DOHH2 (cell line): ENCODE data around the gene FOXP2.

ENCODE experiments used
- H3F3A ChIP-seq: fragments of 200-600 bp; sonication (generic), shearing (Covaris generic); 2 replicates; pipeline ENCODE4 v1.6.0; 2016; ENCODE audit warnings: antibody characterized with exemption, mild to moderate bottlenecking; ENCODE audit not compliant: control insufficient read depth, insufficient read depth
- H3K27ac ChIP-seq: fragments of 200-600 bp; sonication (generic); 2 replicates; pipeline ENCODE4 v1.5.1; 2014; ENCODE audit warnings: low read depth, mild to moderate bottlenecking, low read length, moderate library complexity
- H3K27me3 ChIP-seq: fragments of 200-600 bp; sonication (generic); 2 replicates; pipeline ENCODE4 v1.6.1; 2014; ENCODE audit warnings: mild to moderate bottlenecking, low read length, mixed read lengths; ENCODE audit not compliant: control insufficient read depth
- H3K36me3 ChIP-seq: fragments of 200-600 bp; sonication (generic); 2 replicates; pipeline ENCODE4 v1.6.1; 2014; ENCODE audit warnings: mild to moderate bottlenecking, low read length, moderate library complexity, mixed read lengths; ENCODE audit not compliant: control insufficient read depth
- H3K4me1 ChIP-seq: fragments of 200-600 bp; sonication (generic); 2 replicates; pipeline ENCODE4 v1.6.1; 2014; ENCODE audit warnings: mild to moderate bottlenecking, low read length, mixed read lengths; ENCODE audit not compliant: control insufficient read depth
- H3K4me2 ChIP-seq: fragments of 200-600 bp; sonication (generic); 2 replicates; pipeline ENCODE4 v1.6.0; 2014; ENCODE audit warnings: mild to moderate bottlenecking, low read length, moderate library complexity
- H3K4me3 ChIP-seq: fragments of 200-600 bp; sonication (generic); 2 replicates; pipeline ENCODE4 v1.5.1; 2014; ENCODE audit warnings: mild to moderate bottlenecking, low read length, mixed read lengths
- H3K79me2 ChIP-seq: fragments of 200-600 bp; sonication (generic); 2 replicates; pipeline ENCODE4 v1.6.1; 2014; ENCODE audit warnings: mild to moderate bottlenecking, low read length, mixed read lengths; ENCODE audit not compliant: control insufficient read depth
- H3K9me2 ChIP-seq: fragments of 200-600 bp; sonication (generic); replicated peaks from 2 replicates; pipeline ENCODE4 v1.6.1; 2014; ENCODE audit warnings: mild to moderate bottlenecking, low read length, mixed read lengths; ENCODE audit not compliant: control insufficient read depth
- H3K9me3 ChIP-seq: fragments of 200-600 bp; sonication (generic); 2 replicates; pipeline ENCODE4 v1.6.1; 2014; ENCODE audit warnings: antibody characterized with exemption, low read length, mixed read lengths; ENCODE audit not compliant: control insufficient read depth, insufficient read depth
- H4K20me1 ChIP-seq: fragments of 200-600 bp; sonication (generic); 2 replicates; pipeline ENCODE4 v1.6.0; 2014; ENCODE audit warnings: low read depth, mild to moderate bottlenecking, antibody characterized with exemption, low read length, moderate library complexity; ENCODE audit not compliant: control insufficient read depth, insufficient read depth
- EZH2phosphoT487 ChIP-seq: fragments of 200-600 bp; sonication (generic); IDR thresholded peaks from 2 replicates; pipeline ENCODE4 v1.6.1; 2017; ENCODE audit warnings: borderline replicate concordance, mild to moderate bottlenecking, antibody characterized with exemption, low read length, moderate library complexity, mixed read lengths
- TF ChIP-seq, protein P1 (sequence below): fragments of 200-600 bp; sonication (generic); IDR thresholded peaks from one replicate; pipeline ENCODE4 v1.5.1; 2014; ENCODE audit warnings: antibody characterized with exemption, mild to moderate bottlenecking, low read depth, low read length; ENCODE audit not compliant: poor library complexity, severe bottlenecking

FOXP2 gene

DNA sequence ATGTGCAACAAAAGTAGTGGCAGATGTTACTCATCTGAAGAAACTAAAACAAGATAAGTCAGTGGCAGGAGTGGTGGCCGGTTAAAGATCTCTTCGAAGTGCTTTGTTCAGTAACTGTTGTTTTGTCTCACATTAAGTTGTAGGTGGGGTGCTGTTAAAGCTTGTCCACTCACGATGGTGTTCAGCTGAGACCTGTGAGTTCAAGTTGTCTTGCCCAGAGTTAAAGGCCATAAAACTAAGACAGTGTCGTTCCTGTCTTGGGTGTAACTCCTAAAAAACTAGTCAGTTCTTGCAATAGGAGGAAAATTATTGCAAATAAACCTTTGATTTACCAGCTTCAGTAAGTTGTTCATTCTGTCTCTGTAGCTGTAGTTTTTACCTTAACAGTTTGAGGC is 857 bp upstream of the FOXP2 start:
- Histone ChIP-seq H3F3A (no peaks in the 10 kb centered on the region), H3K9me3 (no peaks in the 10 kb centered on the region), H3K4me3 (no peak overlapping the region), H3K27me3 (0 out of 2 replicates have a peak, but pooled peaks cover 4% of the 10 kb centered on the region), H3K79me2 (no peaks in the 10 kb centered on the region), H3K9me2 (no peaks in the 10 kb centered on the region), H3K4me1 (no peaks in the 10 kb centered on the region), H4K20me1 (no peaks in the 10 kb centered on the region), H3K27ac (no peak overlapping the region), H3K4me2 (no peak overlapping the region), H3K36me3 (no peaks in the 10 kb centered on the region)
- TF ChIP-seq, protein P1, sequence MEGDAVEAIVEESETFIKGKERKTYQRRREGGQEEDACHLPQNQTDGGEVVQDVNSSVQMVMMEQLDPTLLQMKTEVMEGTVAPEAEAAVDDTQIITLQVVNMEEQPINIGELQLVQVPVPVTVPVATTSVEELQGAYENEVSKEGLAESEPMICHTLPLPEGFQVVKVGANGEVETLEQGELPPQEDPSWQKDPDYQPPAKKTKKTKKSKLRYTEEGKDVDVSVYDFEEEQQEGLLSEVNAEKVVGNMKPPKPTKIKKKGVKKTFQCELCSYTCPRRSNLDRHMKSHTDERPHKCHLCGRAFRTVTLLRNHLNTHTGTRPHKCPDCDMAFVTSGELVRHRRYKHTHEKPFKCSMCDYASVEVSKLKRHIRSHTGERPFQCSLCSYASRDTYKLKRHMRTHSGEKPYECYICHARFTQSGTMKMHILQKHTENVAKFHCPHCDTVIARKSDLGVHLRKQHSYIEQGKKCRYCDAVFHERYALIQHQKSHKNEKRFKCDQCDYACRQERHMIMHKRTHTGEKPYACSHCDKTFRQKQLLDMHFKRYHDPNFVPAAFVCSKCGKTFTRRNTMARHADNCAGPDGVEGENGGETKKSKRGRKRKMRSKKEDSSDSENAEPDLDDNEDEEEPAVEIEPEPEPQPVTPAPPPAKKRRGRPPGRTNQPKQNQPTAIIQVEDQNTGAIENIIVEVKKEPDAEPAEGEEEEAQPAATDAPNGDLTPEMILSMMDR = no peak
- no peak for TF ChIP-seq EZH2phosphoT487

DNA sequence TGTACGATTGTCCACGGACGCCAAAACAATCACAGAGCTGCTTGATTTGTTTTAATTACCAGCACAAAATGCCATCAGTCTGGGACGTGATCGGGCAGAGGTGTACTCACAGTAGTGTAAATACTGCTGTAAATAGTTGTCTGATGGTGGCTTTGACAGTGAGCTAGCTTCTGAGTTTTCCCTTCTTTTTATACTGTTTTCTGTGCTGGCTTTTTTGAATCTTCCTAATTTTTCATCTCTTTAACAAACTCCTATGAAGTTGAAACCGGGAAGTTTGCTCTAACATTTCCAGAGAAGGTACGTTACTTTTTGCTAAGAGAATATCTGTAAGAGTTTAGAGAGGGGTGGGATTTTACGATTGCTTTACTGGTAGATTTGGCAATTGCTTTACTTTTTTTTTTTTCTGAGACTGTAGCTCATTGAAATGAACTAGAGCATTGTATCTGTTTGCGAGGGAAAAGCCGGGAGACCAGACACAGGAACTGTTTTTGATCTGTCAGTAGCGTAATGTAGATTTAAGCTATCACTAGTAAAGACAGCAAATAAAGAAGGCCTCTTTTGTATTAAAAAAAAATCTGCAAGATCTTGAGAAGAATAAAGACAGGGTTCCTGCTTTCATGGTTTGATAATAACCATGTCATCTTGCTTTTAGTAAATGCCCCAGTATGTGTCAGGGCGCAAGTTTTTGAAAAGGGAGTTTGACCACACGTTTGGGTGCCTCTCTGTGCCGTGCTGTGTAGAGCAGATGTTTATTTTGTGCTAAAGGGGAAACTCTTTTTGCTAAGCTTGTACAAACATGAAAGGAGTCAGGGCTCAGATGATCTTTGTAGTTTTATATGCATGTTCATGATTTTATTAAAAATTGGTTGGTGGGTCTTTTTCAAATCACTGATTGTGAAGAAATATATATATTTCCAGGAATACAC is 712 bp downstream of the FOXP2 start:
- TF ChIP-seq, protein P1 = no peak
- TF ChIP-seq EZH2phosphoT487 = peak; percentile 56; the same call in 1 of the 2 replicates
- Histone ChIP-seq H3K27me3 (0 out of 2 replicates have a peak, but pooled peaks cover 4% of the 10 kb centered on the region), H3K9me3 (no peaks in the 10 kb centered on the region), H3K27ac (no peak overlapping the region), H3K36me3 (no peaks in the 10 kb centered on the region), H3K9me2 (no peaks in the 10 kb centered on the region), H3K4me1 (no peaks in the 10 kb centered on the region), H3K79me2 (no peaks in the 10 kb centered on the region), H3F3A (no peaks in the 10 kb centered on the region), H3K4me2 (no peak overlapping the region), H3K4me3 (no peak overlapping the region), H4K20me1 (no peaks in the 10 kb centered on the region)

DNA sequence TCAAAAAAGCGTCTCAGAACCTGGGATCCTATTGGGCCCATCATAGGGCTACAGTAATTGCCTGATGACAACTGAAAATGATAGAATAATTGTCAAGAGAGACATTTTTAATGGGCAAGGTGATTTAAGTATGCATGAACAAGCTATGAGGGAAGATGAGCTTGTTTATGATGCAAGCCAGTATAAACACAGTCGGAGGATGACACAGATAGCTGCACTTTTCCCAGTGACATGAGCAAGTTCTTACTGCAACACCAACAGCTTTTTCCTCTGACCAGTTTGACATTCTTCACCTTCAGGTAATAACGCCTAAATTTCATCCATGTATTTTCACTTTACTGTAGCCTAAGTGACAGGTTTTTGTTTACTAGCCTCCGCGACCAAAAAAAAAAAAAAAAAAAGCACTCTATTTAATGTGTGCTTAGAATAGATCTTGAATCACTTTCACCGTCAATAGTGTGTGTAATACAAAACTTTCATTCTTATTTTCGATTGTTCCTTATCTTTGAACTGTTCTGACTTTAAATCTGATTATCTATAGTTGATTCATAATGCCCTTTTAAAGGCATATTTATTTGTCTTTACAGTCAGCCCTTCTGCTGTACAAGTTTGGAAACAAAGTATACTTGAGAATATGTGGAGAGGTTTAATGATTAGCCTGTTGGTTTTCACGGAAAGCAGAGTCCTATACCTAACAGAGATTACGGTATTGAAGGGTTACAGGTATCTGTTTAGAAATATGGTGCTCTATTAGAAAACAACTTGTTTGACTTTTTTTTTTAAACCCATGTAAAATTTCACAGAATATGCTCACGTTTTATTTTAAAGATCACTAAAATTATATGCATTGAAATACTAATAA is 1.7 kb downstream of the FOXP2 start:
- H4K20me1 ChIP-seq = no peaks in the 10 kb centered on the region
- H3K36me3 ChIP-seq = no peaks in the 10 kb centered on the region
- H3K27me3 ChIP-seq = 0 out of 2 replicates have a peak, but pooled peaks cover 4% of the 10 kb centered on the region
- no peaks in the 10 kb centered on the region for H3K4me1 ChIP-seq
- no peaks in the 10 kb centered on the region for H3K79me2 ChIP-seq
- H3K27ac ChIP-seq = no peak overlapping the region
- no peaks in the 10 kb centered on the region for H3K9me2 ChIP-seq
- H3K9me3 ChIP-seq = no peaks in the 10 kb centered on the region
- H3K4me2 ChIP-seq = no peak overlapping the region
- TF ChIP-seq EZH2phosphoT487 = no peak
- TF ChIP-seq, protein P1 = no peak
- no peaks in the 10 kb centered on the region for H3F3A ChIP-seq
- no peak overlapping the region for H3K4me3 ChIP-seq
